Measurements from ENCODE around the gene BCL2A1.
A peak's percentile ranks its signal among the peaks of the same experiment; 100 is the strongest.
"Not testable (repeated sequence)": the region's sequence is repeated elsewhere in the genome, so short reads cannot be mapped to it uniquely, and the experiment has no call there.

Gene BCL2A1

GRCh38 chr15:79933231-79933630 is 37.8 kb downstream of the BCL2A1 start:
- TF ChIP-seq CTCF (IDR thresholded peaks at IDR 0.05; ENCODE audit: low read length, missing control alignments): no peak
- no peak for DNase-seq (ENCODE audit: low read depth)
- H3K4me3 ChIP-seq (replicated peaks; ENCODE audit: low read depth, low read length): no peak overlapping the region

- DNase-seq (ENCODE audit: low read depth): peak; percentile 15
- no peak overlapping the region for H3K4me3 ChIP-seq (replicated peaks; ENCODE audit: low read depth, low read length)
- no peak for TF ChIP-seq CTCF (IDR thresholded peaks at IDR 0.05; ENCODE audit: low read length, missing control alignments)
These were observed 38.5 kb downstream of the BCL2A1 start for GRCh38 chr15:79932447-79932846.

GRCh38 chr15:79930516-79930915 is 40.5 kb downstream of the BCL2A1 start:
- no peak overlapping the region for H3K4me3 ChIP-seq (replicated peaks; ENCODE audit: low read depth, low read length)
- DNase-seq (ENCODE audit: low read depth): no peak
- no peak for TF ChIP-seq CTCF (IDR thresholded peaks at IDR 0.05; ENCODE audit: low read length, missing control alignments)

GRCh38 chr15:79929412-79929811 is 41.6 kb downstream of the BCL2A1 start:
- H3K4me3 ChIP-seq (replicated peaks; ENCODE audit: low read depth, low read length): no peak overlapping the region
- no peak for TF ChIP-seq CTCF (IDR thresholded peaks at IDR 0.05; ENCODE audit: low read length, missing control alignments)

GRCh38 chr15:79926116-79926515 is 44.9 kb downstream of the BCL2A1 start:
- not testable (repeated sequence) for DNase-seq (ENCODE audit: low read depth); H3K4me3 ChIP-seq (replicated peaks; ENCODE audit: low read depth, low read length)

More at GRCh38 chr15:79929412-79929811, 41.6 kb downstream of the BCL2A1 start:
- DNase-seq (ENCODE audit: low read depth): no peak

GRCh38 chr15:79924379-79924778 is 46.6 kb downstream of the BCL2A1 start:
- TF ChIP-seq CTCF (IDR thresholded peaks at IDR 0.05; ENCODE audit: low read length, missing control alignments): no peak
- no peak for DNase-seq (ENCODE audit: low read depth)
- peak overlapping the region; percentile 88 for H3K4me3 ChIP-seq (replicated peaks; ENCODE audit: low read depth, low read length)

GRCh38 chr15:79923515-79924169 is 47.4 kb downstream of the BCL2A1 start:
- DNase-seq (ENCODE audit: low read depth): peak; percentile 95
- no peak for TF ChIP-seq CTCF (IDR thresholded peaks at IDR 0.05; ENCODE audit: low read length, missing control alignments)
- H3K4me3 ChIP-seq (replicated peaks; ENCODE audit: low read depth, low read length): peak overlapping the region; percentile 88
